GM18858 (cell line): ENCODE results near the gene SHC1.

Experiments used
- ATAC-seq: cut with Tn5 transposase; IDR thresholded peaks from one replicate; pipeline ENCODE4 v1.9.1; 2021; ENCODE audit not compliant: unreplicated experiment

The SHC1 gene

DNA sequence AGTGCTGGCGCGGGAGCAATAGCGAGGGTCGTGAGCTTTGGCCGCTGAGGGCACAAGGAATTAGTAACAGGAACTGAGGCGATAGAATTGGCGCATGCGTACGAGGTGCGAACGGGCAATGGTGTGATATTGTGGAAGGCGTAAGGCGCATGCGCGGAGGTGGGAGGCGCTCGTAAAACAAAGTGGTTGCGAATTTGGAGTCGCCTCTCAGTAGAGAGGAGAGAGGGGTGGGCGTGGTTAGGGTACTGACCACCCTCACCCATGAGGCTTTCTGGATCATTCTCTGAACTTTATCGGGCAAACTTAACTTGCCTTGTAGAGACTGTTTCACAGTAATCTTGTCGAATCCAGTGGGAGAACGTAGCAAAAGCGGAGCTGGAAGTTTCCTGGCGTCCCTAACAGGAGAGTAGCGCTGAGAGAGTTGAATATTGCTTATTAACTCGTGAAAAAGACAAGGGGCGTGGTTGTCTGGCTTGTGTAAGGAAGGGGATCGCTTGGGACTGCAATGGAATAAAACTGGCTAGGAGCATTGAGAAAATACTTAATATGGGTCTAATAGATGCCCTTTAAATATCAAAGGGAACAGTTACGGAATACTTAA is 4.4 kb upstream of the SHC1 start:
- peak; percentile 26 for ATAC-seq

GRCh38 chr1:154974102-154974807 is 3.7 kb upstream of the SHC1 start, which contains the start of gene CKS1B:
TSS of gene CKS1B (plus strand) at chr1:154974681. CDS start at chr1:154974746, 65 bp downstream.
- peak; percentile 74 for ATAC-seq

DNA sequence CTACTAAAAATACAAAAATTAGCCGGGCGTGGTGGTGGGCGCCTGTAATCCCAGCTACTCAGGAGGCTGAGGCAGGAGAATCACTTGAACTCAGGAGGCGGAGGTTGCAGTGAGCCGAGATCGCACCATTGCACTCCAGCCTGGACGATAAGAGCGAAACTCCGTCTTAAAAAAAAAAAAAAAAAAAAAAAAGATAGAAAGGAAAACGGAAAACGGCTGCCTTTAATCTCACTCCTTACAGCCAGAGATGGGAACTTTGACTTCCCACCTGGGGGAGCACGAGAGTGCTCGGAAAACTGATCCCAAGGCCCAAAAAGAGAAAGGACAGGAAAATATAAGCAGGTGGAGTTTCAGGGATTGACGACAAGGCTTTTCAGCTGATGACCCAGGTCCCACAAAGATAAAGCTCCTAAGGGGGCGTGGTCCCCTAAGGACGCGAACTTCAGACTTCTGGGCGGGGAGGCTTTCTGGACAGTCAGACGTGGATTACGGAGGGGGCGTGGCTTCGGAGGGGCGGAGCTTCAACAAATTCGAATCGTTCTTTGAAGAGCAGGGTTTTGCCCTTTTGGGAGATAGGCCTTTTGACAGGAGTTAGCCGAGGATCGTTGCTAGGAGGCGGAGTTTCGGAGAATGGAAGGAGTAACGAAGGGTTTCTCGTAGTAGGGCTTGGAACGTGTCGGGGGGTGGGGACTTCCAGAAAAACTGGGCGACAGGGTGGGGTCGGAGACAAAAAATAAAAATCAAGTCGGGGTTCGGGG is 3.0 kb upstream of the SHC1 start:
- no peak for ATAC-seq

DNA sequence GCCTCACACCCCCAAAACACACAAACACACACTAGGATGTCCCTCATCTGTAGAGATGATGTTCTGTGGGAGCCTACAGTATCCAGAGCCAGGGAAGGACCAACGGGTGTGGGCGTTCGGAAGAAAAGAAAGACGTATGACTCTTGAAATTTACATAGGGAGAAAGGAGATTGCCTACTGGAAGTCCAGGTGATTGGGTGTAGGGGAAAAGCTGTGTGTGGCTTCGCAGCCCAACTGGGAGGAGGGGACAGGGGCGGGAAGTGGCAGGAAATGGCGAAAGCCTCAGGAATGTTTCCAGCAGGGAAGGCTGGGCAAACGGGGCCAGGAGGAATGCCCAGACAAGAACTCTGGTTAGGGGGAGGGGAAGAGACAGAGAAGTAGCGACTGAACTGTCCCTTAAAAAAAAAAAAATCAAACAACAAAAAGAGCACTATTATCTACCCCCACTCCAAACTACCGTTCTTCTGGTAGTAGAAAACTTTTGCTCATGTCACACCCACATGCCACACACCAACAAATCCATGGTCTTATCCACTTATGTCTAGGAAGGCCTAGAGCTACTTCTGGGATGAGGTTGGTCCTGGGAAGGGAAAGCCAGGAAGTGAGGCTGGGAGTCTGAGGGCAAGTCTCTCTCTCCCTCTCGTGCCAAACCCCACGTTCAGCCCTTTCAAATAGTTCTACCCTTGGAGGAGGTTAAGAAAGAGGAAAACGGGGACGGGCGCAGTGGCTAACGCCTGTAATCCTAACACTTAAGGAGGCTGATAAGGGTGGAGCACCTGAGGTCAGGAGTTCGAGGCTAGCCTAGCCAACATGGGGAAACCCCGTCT is 2.2 kb upstream of the SHC1 start:
- no peak for ATAC-seq

DNA sequence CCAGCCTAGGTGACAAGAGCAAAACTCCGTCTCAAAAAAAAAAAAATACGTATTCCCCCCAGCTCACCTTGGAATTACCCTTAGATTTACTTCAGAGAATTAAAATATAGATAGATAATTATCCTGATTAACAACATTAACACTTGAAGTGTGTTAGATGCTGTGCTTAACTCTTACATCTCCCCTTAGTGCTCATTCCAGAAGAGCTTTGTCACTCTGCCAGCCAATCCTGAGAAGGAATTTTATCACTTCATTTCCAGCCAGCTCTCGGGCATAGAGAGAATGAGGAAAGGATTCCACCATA is 1.6 kb upstream of the SHC1 start:
- no peak for ATAC-seq

GRCh38 chr1:154971341-154971998 is 923 bp upstream of the SHC1 start:
- ATAC-seq: no peak

- no peak for ATAC-seq
Observed at GRCh38 chr1:154969860-154970452, 591 bp downstream of the SHC1 start.

- ATAC-seq: no peak
Observed at GRCh38 chr1:154969246-154969645, 1.3 kb downstream of the SHC1 start.

DNA sequence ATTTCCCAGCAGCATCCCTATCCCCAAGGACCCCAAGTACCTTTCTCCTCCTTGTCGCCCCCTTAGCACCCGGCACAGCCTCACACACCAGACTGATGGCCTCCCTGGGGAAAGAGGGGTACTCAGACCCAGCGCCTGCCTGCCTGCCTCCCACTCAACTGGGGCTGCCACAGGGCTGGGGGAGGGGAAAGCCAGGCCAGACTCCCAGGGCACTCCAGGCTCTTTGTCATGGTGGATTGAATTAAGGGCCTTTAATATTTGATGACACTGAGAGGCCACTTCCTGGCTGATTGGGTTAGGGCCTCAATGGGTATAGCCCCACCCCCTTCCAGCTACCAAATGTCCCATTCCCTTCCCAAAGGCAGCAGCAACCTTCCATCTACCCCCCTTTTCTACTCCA is 1.8 kb downstream of the SHC1 start:
- no peak for ATAC-seq

- ATAC-seq: no peak
Observed at GRCh38 chr1:154967331-154967950, 3.1 kb downstream of the SHC1 start.

DNA sequence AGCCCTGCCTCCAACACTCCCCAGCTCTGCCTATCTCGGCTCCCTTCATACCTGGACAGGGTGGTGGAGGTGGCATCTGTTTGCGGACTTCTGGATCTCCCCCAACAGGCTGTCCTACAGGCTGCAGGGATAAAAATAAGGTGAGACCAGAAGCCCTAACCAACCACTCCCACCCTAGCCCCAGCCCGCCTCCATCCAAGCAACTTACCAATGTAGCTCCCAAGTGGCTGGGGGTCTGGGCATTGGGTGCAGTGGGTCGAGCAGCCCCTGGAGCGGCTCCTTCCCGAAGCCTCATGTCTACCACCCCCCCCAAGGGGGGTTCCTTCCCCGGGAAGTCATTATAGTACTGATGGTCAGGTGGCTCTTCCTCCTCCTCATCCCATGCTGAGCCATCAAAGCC is 4.4 kb downstream of the SHC1 start:
- no peak for ATAC-seq

DNA sequence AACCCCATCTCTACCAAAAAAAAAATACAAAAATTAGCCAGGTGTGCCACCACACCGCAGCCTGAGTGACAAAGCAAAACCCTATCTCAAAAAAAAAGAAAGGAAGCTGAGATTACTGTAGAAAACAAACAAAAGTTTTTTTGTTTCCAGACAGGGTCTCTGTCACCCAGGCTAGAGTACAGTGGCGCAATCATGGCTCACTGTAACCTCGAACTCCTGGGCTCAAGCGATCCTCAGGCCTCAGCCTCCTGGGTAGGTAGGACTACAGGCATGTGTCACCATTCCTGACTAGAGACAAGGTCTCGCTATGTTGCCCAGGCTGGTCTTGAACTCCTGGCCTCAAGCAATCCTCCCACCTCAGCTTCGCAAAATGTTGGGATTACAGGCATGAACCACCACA is 6.2 kb downstream of the SHC1 start:
- no peak for ATAC-seq

DNA sequence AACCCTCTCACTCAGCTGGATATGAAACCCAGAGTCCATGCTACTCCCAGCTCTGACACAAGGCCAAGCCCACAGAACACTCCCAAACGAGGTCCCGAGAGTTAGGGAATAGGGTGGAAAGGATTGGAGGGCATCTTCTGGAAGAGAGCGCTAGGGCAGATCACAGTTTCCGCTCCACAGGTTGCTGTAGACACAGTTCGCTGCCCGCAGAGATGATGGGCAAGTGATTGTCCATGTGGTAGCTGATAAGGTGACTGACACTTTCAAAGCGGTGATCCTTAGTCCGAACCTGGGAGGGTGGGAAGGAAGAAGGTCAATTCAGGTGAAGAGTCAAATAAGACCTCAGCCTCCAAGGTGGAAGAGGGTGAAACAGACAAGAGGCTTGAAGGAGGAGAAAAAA is 6.9 kb downstream of the SHC1 start:
- ATAC-seq: no peak

DNA sequence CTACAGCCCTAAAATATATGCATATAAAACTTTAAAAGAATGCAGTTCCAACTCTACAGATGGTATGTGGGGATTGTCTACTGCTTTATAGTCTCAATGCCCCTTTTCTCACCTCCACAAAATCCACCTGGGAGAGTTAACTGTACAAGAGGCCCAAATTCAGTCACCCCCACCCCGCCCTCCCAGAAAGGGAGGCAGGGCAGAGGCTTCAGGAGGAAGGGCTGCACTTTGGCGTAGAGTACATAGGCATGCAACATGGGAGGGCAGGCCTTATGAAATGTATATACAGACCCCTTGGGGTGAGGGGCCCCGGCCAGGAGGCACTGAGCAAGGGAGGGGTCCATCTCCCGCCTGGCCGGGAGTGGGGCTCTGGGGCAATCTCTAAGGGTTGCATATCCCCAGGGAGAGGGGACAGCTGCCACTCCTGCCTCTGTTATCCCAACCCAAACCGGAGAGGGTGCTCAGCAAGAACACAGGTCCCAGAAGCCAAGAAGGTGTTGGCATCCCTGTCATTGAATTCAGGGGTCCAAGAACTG is 7.7 kb downstream of the SHC1 start:
- ATAC-seq: no peak

- no peak for ATAC-seq
Observed at GRCh38 chr1:154962156-154962749, 8.3 kb downstream of the SHC1 start.

DNA sequence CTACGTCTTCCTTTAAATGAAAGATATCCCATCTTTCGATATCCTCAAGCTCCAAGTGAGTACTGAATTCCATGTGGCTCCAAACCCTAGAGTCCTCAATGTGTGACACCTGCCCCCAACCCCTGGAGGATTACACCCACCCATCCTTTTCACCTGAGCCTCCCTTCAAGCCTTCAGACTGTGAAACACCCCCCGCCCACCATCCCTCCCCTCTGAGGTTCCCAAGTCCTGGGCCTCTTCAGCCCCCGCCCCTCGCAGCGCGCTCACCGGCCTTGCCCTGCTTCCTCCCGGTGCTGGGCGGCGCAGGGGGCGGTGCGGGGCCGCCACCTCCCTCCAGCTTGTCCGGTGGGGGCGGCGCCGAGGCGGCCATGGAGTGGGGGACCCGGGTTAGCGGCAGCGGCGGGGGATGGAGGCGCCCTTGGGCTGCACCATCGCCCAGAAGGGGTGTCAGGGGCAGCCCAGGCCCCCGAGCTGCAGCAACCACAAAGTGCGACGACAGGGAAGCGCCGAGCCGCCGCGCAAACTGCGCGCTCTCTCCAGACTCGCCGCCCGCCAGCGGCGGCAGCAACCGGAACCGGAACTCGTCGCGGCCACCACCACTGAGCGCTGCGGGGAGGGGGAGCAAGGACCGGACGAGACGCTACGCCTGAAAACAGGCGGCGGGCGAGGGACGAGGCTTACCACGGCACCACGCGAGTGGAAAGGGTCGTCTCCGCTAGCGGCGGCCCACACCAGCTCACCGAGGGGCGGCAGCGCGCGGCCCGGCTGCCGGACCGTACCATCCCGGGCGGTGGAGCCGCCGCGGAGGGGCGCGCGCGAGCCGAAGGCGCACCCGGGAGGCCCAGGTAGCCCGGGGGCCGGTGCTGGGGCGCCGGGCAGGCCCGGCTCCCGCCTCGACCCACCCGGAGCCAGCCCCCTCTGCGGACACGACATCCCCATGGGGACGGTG is 9.1 kb downstream of the SHC1 start, which contains the start of gene PYGO2:
PYGO2 (minus strand) TSS at position 576 of the 949 bp plus-strand sequence; CDS start at position 370, 206 bp downstream.
- ATAC-seq: peak; percentile 59

DNA sequence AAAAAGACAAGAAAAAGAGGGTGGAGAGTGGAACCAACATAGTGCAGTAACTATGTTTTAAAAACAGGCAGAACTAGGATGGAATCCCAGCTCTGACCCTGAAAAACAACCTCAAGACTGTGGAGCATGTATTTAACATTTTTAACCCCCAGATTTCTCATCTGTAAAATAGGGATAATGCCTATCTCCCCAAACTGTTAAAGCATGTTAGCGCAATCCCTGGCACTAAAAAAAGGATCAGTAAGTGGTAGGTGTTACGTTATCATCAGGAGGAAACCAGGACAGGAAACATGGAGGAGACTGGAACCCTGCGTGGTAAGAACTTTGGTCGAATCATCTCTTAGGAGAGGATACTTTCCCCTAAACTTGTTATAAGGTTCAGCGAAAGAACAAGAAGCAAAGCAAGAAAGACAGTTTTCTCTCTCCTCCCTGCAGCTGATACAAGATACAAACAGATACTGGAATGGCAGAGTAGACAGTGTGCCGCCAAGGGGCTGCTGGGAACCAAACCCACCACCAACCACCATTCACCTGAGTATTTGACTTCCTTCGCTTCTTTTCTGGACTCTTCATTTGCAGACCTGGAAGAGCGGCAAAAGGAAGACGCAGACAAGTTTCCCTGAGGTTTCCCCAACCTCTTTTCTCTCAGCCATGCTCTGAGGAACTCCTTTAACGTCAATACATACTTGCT is 10.0 kb downstream of the SHC1 start:
- no peak for ATAC-seq

- no peak for ATAC-seq
Observed at GRCh38 chr1:154959426-154959780, 11.1 kb downstream of the SHC1 start.
